Stomach smooth muscle (tissue), 2 donors: ENCODE results near the gene IFIT2.
"Not testable (repeated sequence)": the region's sequence is repeated elsewhere in the genome, so short reads cannot be mapped to it uniquely, and the experiment has no call there.

Experiments
- H3K27ac ChIP-seq: one replicate; pipeline ENCODE4 v1.7.0; 2013; ENCODE audit warnings: mild to moderate bottlenecking, low read length, inconsistent platforms
- H3K27me3 ChIP-seq, 2 donors: one replicate each; pipeline ENCODE4 v1.7.0; 2013; ENCODE audit warnings: low read length in 2 of 2; ENCODE audit not compliant: insufficient read depth in 2 of 2, control insufficient read depth in 1 of 2
- H3K36me3 ChIP-seq, 2 donors: one replicate each; pipeline ENCODE4 v1.7.0; 2013; ENCODE audit warnings: low read length in 2 of 2; ENCODE audit not compliant: control insufficient read depth in 2 of 2, insufficient read depth in 2 of 2
- H3K4me1 ChIP-seq: one replicate; pipeline ENCODE4 v1.7.0; 2013; ENCODE audit warnings: low read length; ENCODE audit not compliant: control insufficient read depth, insufficient read depth
- H3K4me3 ChIP-seq, 2 donors: one replicate each; pipeline ENCODE4 v1.7.0; 2013; ENCODE audit warnings: low read length in 2 of 2
- H3K9ac ChIP-seq, 2 donors: one replicate each; pipeline ENCODE4 v1.7.0; 2013; ENCODE audit warnings: low read length in 2 of 2, mild to moderate bottlenecking in 1 of 2
- H3K9me3 ChIP-seq, 2 donors: one replicate each; pipeline ENCODE4 v1.7.0; 2013; ENCODE audit warnings: low read length in 2 of 2; ENCODE audit not compliant: control insufficient read depth in 2 of 2
- donor health status: healthy.
- donor health status: Pancreatic carcinoma.

Gene IFIT2

DNA sequence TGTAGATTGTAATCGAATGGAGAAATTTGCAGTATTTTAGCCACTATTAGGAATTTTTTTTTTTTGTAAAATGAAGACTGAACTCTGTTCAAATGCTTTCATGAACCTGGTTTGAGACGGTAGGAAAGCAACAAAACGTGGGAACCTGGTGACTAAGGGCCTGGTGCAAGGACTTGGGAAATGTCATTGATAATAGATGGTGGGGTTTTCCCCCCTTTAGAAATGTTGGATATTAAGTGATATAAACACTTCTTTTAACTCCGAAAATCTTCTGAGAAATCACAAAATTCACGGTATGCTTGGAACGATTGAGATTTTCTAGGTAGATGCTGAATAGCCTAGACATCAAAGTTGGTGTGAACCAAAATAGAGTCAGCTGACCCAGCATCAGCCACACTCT lies 6.4 kb downstream of the IFIT2 start:
- no peak overlapping the region for H3K4me3 ChIP-seq
- H3K27me3 ChIP-seq: no peaks in the 10 kb centered on the region
- H3K27ac ChIP-seq: no peak overlapping the region
- peaks cover 7 to 9% of the 10 kb centered on the region in 2 donors for H3K36me3 ChIP-seq
- H3K9me3 ChIP-seq: no peaks in the 10 kb centered on the region
- no peaks in the 10 kb centered on the region for H3K4me1 ChIP-seq
- no peak overlapping the region for H3K9ac ChIP-seq

DNA sequence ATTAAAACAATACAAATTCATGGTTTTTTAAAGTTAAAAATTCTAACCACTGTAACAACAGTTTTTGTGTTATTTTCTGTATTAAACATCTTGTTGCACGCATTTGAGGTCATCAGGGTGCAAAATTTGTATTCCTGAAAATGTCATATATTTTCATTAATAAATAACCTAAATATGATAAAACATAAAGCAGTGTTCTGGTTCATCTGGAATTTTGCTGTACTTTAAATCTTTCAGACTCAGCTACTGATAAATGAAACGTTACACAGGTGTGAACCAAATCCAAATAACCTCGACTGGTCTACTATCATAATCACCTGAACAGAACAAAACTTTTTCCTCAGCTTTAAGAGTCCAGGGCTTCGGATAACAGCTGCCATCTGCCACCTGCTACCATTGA lies 6.9 kb downstream of the IFIT2 start:
- Histone ChIP-seq H3K27ac (no peak overlapping the region), H3K36me3 (peaks cover 7 to 9% of the 10 kb centered on the region in 2 donors), H3K27me3 (no peaks in the 10 kb centered on the region), H3K9ac (no peak overlapping the region), H3K4me3 (no peak overlapping the region), H3K9me3 (no peaks in the 10 kb centered on the region), H3K4me1 (no peaks in the 10 kb centered on the region)

DNA sequence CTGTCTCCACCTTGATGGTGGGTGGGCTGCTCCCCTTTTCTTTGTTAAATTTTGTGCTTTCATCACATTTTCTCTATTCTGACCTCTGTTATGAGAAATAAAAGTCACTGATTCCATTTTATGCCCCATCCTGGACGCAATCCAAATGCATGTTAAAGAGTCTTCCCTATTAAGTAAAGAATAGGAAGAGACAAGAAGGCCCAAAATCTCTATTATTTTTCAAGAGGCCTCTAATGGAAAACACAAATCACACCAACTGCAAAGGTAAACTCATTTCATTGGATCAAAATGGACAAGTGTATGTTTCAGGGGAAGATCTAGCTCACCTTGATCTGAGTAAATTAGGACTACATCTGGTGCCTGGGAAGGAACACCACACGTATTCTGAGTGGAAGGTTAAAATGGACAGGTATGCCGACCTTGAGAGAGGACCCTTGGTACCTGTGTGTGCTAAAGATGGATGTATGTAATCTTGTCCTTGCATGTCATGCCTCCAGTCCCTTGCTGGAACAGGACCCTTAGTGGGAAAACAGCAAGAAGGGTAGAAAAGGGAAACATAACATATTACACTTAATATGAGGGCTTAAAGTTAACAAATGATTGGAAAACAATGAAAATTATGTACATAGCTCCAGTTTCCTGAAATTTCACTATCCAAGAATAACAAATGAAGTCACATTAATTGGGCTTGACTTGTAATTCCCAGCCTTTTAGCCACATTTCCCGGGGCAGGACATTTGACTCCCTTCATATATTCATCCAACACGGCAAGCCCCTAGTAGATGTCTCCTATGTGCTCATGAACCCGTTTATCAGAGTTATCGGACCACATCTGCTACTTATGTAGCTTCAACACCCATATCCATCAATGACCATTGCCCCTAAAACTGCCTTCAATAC lies 7.6 kb downstream of the IFIT2 start:
- Histone ChIP-seq H3K4me1 (no peaks in the 10 kb centered on the region), H3K9ac (no peak overlapping the region), H3K27ac (no peak overlapping the region), H3K4me3 (no peak overlapping the region), H3K36me3 (peaks cover 7 to 9% of the 10 kb centered on the region in 2 donors), H3K9me3 (no peaks in the 10 kb centered on the region), H3K27me3 (no peaks in the 10 kb centered on the region)

DNA sequence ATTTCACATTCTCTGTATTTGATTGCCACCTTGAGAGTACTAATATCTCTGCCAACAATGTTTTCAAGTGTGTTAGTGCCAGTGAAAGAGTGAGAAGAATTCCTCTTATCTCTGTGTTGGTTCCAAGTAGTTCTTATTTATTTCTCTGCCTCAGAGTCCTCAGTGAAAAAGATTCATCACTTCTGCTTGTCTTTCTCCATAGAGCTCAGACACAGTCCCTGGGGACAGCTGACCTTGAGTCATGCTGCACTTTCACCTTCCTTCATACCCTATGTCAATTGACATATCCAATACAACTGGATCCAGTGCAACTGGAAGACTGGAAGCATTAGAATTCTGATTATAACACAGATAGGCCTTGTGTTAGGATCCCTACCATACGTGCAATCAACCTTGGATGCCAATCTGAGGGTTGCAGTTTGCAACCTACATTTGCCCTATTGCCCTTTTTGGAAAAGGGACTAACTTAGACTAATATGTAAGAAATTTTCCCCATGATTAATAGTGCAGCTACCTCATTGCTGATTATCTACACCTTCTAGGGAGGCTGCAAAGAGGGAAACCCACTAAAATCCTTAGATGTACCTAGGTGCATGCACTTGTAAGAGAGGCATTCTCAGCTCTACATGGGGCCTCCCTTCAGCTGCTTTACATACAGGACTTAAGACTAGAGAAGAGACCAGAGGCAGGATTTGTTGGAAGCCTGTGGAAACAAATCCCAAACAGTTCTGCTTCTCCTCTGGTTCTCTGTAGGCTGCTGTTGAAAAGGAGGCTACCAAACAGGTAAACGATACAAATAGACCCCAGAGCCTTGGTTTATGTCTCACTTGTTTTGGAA lies 8.4 kb downstream of the IFIT2 start:
- Histone ChIP-seq H3K9me3 (no peaks in the 10 kb centered on the region), H3K4me3 (no peak overlapping the region), H3K9ac (no peak overlapping the region), H3K36me3 (peaks cover 7 to 9% of the 10 kb centered on the region in 2 donors), H3K4me1 (no peaks in the 10 kb centered on the region), H3K27ac (no peak overlapping the region), H3K27me3 (no peaks in the 10 kb centered on the region)

- Histone ChIP-seq H3K9ac (no peak overlapping the region), H3K27me3 (no peaks in the 10 kb centered on the region), H3K4me1 (no peaks in the 10 kb centered on the region), H3K36me3 (no peaks in the 10 kb centered on the region), H3K27ac (no peak overlapping the region), H3K4me3 (no peak overlapping the region), H3K9me3 (no peaks in the 10 kb centered on the region)
Observed at GRCh38 chr10:89312973-89313372, 11.1 kb downstream of the IFIT2 start.

DNA sequence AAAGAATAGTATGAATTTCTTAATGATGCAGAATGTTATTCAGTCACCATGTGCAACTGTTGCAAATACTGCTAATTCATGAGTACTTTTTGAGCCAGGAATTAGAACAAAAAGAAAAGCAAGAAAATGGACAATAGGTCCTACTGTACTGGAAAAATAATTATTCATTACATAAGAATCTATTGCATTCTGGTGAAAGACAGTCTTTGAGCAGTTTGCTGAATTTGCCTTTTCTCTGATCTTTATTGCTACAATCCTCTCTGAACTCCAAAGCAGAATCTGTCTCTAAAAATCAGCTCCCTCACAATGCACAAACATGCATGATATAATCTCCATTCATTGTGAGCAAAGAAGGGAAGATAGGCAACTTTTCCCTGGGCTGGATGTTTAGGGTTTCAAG lies 12.8 kb downstream of the IFIT2 start:
- H3K27me3 ChIP-seq: no peaks in the 10 kb centered on the region
- no peaks in the 10 kb centered on the region for H3K4me1 ChIP-seq
- no peaks in the 10 kb centered on the region for H3K36me3 ChIP-seq
- H3K9ac ChIP-seq: no peak overlapping the region
- H3K9me3 ChIP-seq: no peaks in the 10 kb centered on the region
- no peak overlapping the region for H3K27ac ChIP-seq
- H3K4me3 ChIP-seq: no peak overlapping the region

DNA sequence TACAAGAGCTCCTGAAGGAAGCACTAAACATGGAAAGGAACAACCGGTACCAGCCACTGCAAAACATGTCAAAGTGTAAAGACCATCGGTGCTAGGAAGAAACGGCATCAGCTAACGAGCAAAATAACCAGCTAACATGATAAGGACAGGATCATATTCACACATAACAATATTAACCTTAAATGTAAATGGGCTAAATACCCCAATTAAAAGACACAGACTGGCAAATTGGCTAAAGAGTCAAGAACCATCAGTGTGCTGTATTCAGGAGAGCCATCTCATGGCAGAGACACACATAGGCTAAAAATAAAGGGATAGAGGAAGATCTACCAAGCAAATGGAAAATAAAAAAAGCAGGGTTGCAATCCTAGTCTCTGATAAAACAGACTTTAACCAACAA lies 16.2 kb downstream of the IFIT2 start:
- H3K36me3 ChIP-seq, H3K27me3 ChIP-seq, H3K4me1 ChIP-seq, H3K27ac ChIP-seq, H3K9ac ChIP-seq, H3K4me3 ChIP-seq, H3K9me3 ChIP-seq: not testable (repeated sequence)

- H3K9ac ChIP-seq, H3K9me3 ChIP-seq, H3K27ac ChIP-seq, H3K4me3 ChIP-seq, H3K27me3 ChIP-seq, H3K36me3 ChIP-seq: not testable (repeated sequence)
- H3K4me1 ChIP-seq: peaks cover 14% of the 10 kb centered on the region
Observed at GRCh38 chr10:89325081-89325480, 23.2 kb downstream of the IFIT2 start.

DNA sequence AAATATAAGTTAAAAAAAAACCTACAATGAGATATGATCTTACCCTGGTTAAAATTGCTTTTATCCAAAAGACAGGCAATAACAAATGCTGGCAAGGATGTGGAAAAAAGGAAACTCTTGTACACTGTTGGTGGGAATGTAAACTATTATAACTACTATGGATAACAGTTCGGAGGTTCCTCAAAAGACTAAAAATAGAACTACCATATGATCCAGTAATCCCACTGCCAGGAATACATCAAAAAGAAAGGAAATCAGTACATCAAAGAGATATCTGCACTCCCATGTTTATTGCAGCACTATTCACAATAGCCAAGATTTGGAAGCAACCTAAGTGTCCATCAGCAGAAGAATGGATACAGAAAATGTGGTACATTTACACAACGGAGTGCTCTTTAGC lies 24.0 kb downstream of the IFIT2 start:
- H3K4me1 ChIP-seq: peaks cover 14% of the 10 kb centered on the region
- not testable (repeated sequence) for H3K9me3 ChIP-seq, H3K9ac ChIP-seq, H3K36me3 ChIP-seq, H3K27ac ChIP-seq, H3K4me3 ChIP-seq, H3K27me3 ChIP-seq

GRCh38 chr10:89327803-89328441 lies 26.1 kb downstream of the IFIT2 start, which contains the start of gene IFIT3:
TSS of gene IFIT3 (plus strand) at chr10:89327997. CDS start at chr10:89328074, 77 bp downstream.
- H3K4me1 ChIP-seq: peaks cover 14% of the 10 kb centered on the region
- H3K27ac ChIP-seq: peak within 1 kb of the TSS; percentile 50
- H3K4me3 ChIP-seq: peak within 1 kb of the TSS; percentile 69 to 76
- H3K36me3 ChIP-seq: no peaks in the 10 kb centered on the region
- H3K9ac ChIP-seq: peak within 1 kb of the TSS; percentile 61 to 74
- H3K27me3 ChIP-seq: no peaks in the 10 kb centered on the region
- H3K9me3 ChIP-seq: no peaks in the 10 kb centered on the region
